H1 (cell line): Measurements from ENCODE around the gene LMNTD1. TPM values are rescaled to one million over a fixed set of nuclear protein-coding genes. Genes with fewer than 3 reads are reported as not detected.

Experiments used
- CTCF ChIA-PET: fragments of 300-600 bp; sonication (Branson Sonifier 250); formaldehyde crosslinking; loops from one replicate; lab custom pipeline; 2021; ENCODE audit not compliant: partially characterized antibody; lab: Charles Lee
- POLR2A ChIA-PET: fragments of 300-600 bp; sonication (Branson Sonifier 250); formaldehyde crosslinking; loops from one replicate; lab custom pipeline; 2021; ENCODE audit warnings: inconsistent platforms; ENCODE audit not compliant: partially characterized antibody; lab: Charles Lee
- DNase-seq, 2 experiments: peaks; one replicate each; pipeline versions ENCODE4 v3.0.0 to v3.0.0-alpha.2; 2010 to 2022; ENCODE audit warnings: low spot score in 2 of 2, low read depth in 1 of 2, mixed read lengths in 1 of 2
- FAIRE-seq: peaks from 2 replicates; lab custom pipeline; 2011; peaks lifted over from hg19 to GRCh38; lab: Jason Lieb, UNC
- H2AFZ ChIP-seq: 2 replicates; pipeline ENCODE4 v1.8.1; 2012; ENCODE audit warnings: low read length, inconsistent platforms
- H2AK5ac ChIP-seq: 2 replicates; pipeline ENCODE4 v1.6.1; 2013; ENCODE audit warnings: low read depth, low read length
- H2BK120ac ChIP-seq: replicated peaks from 2 replicates; pipeline ENCODE3; 2013; ENCODE audit warnings: low read depth, low read length, inconsistent platforms
- H2BK12ac ChIP-seq: 2 replicates; pipeline ENCODE4 v1.6.1; 2013; ENCODE audit warnings: low read depth, low read length
- H2BK15ac ChIP-seq: 2 replicates; pipeline ENCODE4 v1.6.1; 2013; ENCODE audit warnings: low read length
- H2BK20ac ChIP-seq: 2 replicates; pipeline ENCODE4 v1.6.1; 2013; ENCODE audit warnings: low read length
- H2BK5ac ChIP-seq: 2 replicates; pipeline ENCODE4 v1.6.1; 2013; ENCODE audit warnings: low read depth, low read length
- H3K14ac ChIP-seq: 2 replicates; pipeline ENCODE4 v1.6.1; 2013; ENCODE audit warnings: inconsistent platforms; ENCODE audit not compliant: insufficient read length
- H3K18ac ChIP-seq: 2 replicates; pipeline ENCODE4 v1.6.1; 2013; ENCODE audit warnings: low read length; ENCODE audit errors: extremely low read depth
- H3K23ac ChIP-seq: 2 replicates; pipeline ENCODE4 v1.6.1; 2013; ENCODE audit warnings: inconsistent platforms; ENCODE audit not compliant: insufficient read length
- H3K23me2 ChIP-seq: 2 replicates; pipeline ENCODE4 v1.6.1; 2013; ENCODE audit warnings: low read depth, low read length
- H3K27ac ChIP-seq: 2 replicates; pipeline ENCODE4 v1.6.1; 2011; ENCODE audit warnings: low read depth, low read length, inconsistent platforms
- H3K27me3 ChIP-seq, 4 experiments: replicated peaks in 1 of 4; 1 replicate in 1 of 4; 2 replicates in 3 of 4; pipeline versions ENCODE4 v1.6.1 to v1.8.1; 2011 to 2013; ENCODE audit warnings: low read length in 3 of 4, mild to moderate bottlenecking in 3 of 4, inconsistent platforms in 2 of 4, mixed read lengths in 2 of 4, moderate library complexity in 1 of 4; ENCODE audit not compliant: control insufficient read depth in 3 of 4, insufficient read depth in 3 of 4; ENCODE audit errors: extremely low read depth in 1 of 4
- H3K36me3 ChIP-seq, 4 experiments: 2 replicates each; pipeline versions ENCODE4 v1.6.1 to v1.8.1; 2011 to 2013; ENCODE audit warnings: mild to moderate bottlenecking in 4 of 4, low read length in 3 of 4, moderate library complexity in 2 of 4, control low read depth in 1 of 4, inconsistent platforms in 1 of 4; ENCODE audit not compliant: insufficient read depth in 4 of 4, control insufficient read depth in 2 of 4
- H3K4ac ChIP-seq: replicated peaks from 2 replicates; pipeline ENCODE3; 2013; ENCODE audit warnings: low read length, low read depth, mixed read lengths, inconsistent platforms; ENCODE audit not compliant: insufficient read length
- H3K4me1 ChIP-seq, 4 experiments: replicated peaks in 1 of 4; 1 replicate in 1 of 4; 2 replicates in 3 of 4; pipeline versions ENCODE4 v1.6.1 to v1.8.1; 2011 to 2013; ENCODE audit warnings: low read length in 3 of 4, inconsistent platforms in 2 of 4, mixed read lengths in 1 of 4; ENCODE audit not compliant: insufficient read depth in 4 of 4, control insufficient read depth in 3 of 4
- H3K4me2 ChIP-seq, 2 experiments: 2 replicates each; pipeline versions ENCODE4 v1.6.1 to v1.8.1; 2011 to 2013; ENCODE audit warnings: low read depth in 2 of 2, low read length in 2 of 2, control low read depth in 1 of 2, inconsistent platforms in 1 of 2, mild to moderate bottlenecking in 1 of 2; ENCODE audit not compliant: insufficient read depth in 1 of 2
- H3K4me3 ChIP-seq, 4 experiments: fragments of 200-600, 300-600 bp in 1 of 4; sonication (generic), shearing (Covaris generic), sonication (Bioruptor Twin) in 1 of 4; 2 replicates each; pipeline versions ENCODE4 v1.5.1 to v1.8.1; 2011 to 2016; ENCODE audit warnings: low read length in 4 of 4, low read depth in 3 of 4, control low read depth in 2 of 4, inconsistent platforms in 2 of 4, mild to moderate bottlenecking in 2 of 4, mixed read lengths in 1 of 4, moderate library complexity in 1 of 4; ENCODE audit not compliant: insufficient read depth in 2 of 4; ENCODE audit errors: extremely low read depth in 1 of 4
- H3K56ac ChIP-seq: replicated peaks from 2 replicates; pipeline ENCODE3; 2013; ENCODE audit warnings: low read depth, mild to moderate bottlenecking, mixed read lengths, low read length, inconsistent platforms; ENCODE audit not compliant: insufficient read length
- H3K79me1 ChIP-seq: 2 replicates; pipeline ENCODE4 v1.6.1; 2013; ENCODE audit warnings: low read depth, low read length, control low read depth
- H3K79me2 ChIP-seq, 2 experiments: 2 replicates each; pipeline versions ENCODE4 v1.6.1 to v1.8.1; 2012 to 2013; ENCODE audit warnings: low read length in 2 of 2, mild to moderate bottlenecking in 2 of 2, inconsistent platforms in 1 of 2; ENCODE audit not compliant: insufficient read depth in 2 of 2, control insufficient read depth in 1 of 2
- H3K9ac ChIP-seq, 4 experiments: replicated peaks in 1 of 4; 1 replicate in 1 of 4; 2 replicates in 3 of 4; pipeline versions ENCODE4 v1.6.1 to v1.8.1; 2011 to 2013; ENCODE audit warnings: low read depth in 3 of 4, low read length in 3 of 4, control low read depth in 2 of 4, mild to moderate bottlenecking in 2 of 4, moderate library complexity in 2 of 4, inconsistent platforms in 1 of 4; ENCODE audit errors: extremely low read depth in 1 of 4
- H3K9me3 ChIP-seq, 2 experiments: 2 replicates each; pipeline versions ENCODE4 v1.6.1 to v1.8.1; 2012 to 2013; ENCODE audit warnings: mild to moderate bottlenecking in 2 of 2, moderate library complexity in 2 of 2, control low read depth in 1 of 2, inconsistent platforms in 1 of 2, low read depth in 1 of 2, low read length in 1 of 2, mixed read lengths in 1 of 2; ENCODE audit not compliant: insufficient read depth in 2 of 2
- H4K20me1 ChIP-seq, 2 experiments: replicated peaks in 1 of 2; 2 replicates each; pipeline versions ENCODE3 to v1.8.1; 2011 to 2013; ENCODE audit warnings: inconsistent platforms in 2 of 2, low read length in 2 of 2, mild to moderate bottlenecking in 1 of 2; ENCODE audit not compliant: insufficient read depth in 2 of 2, control insufficient read depth in 1 of 2
- H4K5ac ChIP-seq: 2 replicates; pipeline ENCODE4 v1.6.1; 2013; ENCODE audit warnings: low read length, low read depth, mixed read lengths, inconsistent platforms; ENCODE audit not compliant: insufficient read length
- H4K8ac ChIP-seq: 2 replicates; pipeline ENCODE4 v1.8.0; 2013; ENCODE audit warnings: mild to moderate bottlenecking, moderate library complexity, low read length, inconsistent platforms; ENCODE audit not compliant: insufficient read depth; ENCODE audit errors: extremely low read depth
- H4K91ac ChIP-seq: replicated peaks from 2 replicates; pipeline ENCODE3; 2013; ENCODE audit warnings: low read length, mixed read lengths, inconsistent platforms; ENCODE audit not compliant: insufficient read length
- BACH1 ChIP-seq: IDR thresholded peaks from 2 replicates; pipeline ENCODE4 v1.6.1; 2012; ENCODE audit warnings: low read length, improper control_type of control experiment
- BCL11A ChIP-seq, 2 experiments: IDR thresholded peaks; one replicate each; pipeline ENCODE4 v1.6.1; 2011; ENCODE audit warnings: low read depth in 2 of 2, low read length in 2 of 2, mild to moderate bottlenecking in 2 of 2
- CBX5 ChIP-seq: fragments of 300-800, 300-1000 bp; sonication (generic); IDR thresholded peaks from 2 replicates; pipeline ENCODE4 v1.7.1; 2016; ENCODE audit warnings: antibody characterized with exemption, low read length, low read depth
- CHD1 ChIP-seq: IDR thresholded peaks from 2 replicates; pipeline ENCODE4 v1.6.1; 2012; ENCODE audit warnings: low read depth, low read length, improper control_type of control experiment
- CHD2 ChIP-seq: IDR thresholded peaks from 2 replicates; pipeline ENCODE4 v1.6.1; 2012; ENCODE audit warnings: low read length, improper control_type of control experiment
- CREB1 ChIP-seq: IDR thresholded peaks from 2 replicates; pipeline ENCODE4 v1.6.1; 2012; ENCODE audit warnings: inconsistent platforms
- KDM1A ChIP-seq: fragments of 200-600, 300-600 bp; sonication (generic); IDR thresholded peaks from 2 replicates; pipeline ENCODE4 v1.7.1; 2016; ENCODE audit warnings: mild to moderate bottlenecking, low read length, borderline replicate concordance
- MAFK ChIP-seq: IDR thresholded peaks from 2 replicates; pipeline ENCODE4 v1.6.1; 2012; ENCODE audit warnings: low read depth, mild to moderate bottlenecking, improper control_type of control experiment, low read length
- NANOG ChIP-seq: IDR thresholded peaks from 2 replicates; pipeline ENCODE4 v1.6.1; 2011; ENCODE audit warnings: low read length, low read depth, mild to moderate bottlenecking, inconsistent platforms; ENCODE audit not compliant: insufficient read depth, poor library complexity, severe bottlenecking
- NRF1 ChIP-seq: IDR thresholded peaks from 2 replicates; pipeline ENCODE4 v1.6.1; 2011; ENCODE audit warnings: mild to moderate bottlenecking, low read depth, low read length, improper control_type of control experiment
- POLR2A ChIP-seq, 2 experiments: IDR thresholded peaks; 1 replicate in 1 of 2; 2 replicates in 1 of 2; pipeline ENCODE4 v1.6.1; 2011; ENCODE audit warnings: low read depth in 2 of 2, low read length in 2 of 2, mild to moderate bottlenecking in 2 of 2; ENCODE audit errors: control extremely low read depth in 1 of 2
- RNF2 ChIP-seq: fragments of 200-900, 300-1000 bp; sonication (generic); IDR thresholded peaks from 2 replicates; pipeline ENCODE4 v1.7.1; 2016; ENCODE audit warnings: borderline replicate concordance, low read depth, mild to moderate bottlenecking, antibody characterized with exemption, low read length; ENCODE audit not compliant: poor library complexity, severe bottlenecking; ENCODE audit errors: missing control alignments
- RXRA ChIP-seq: IDR thresholded peaks from 2 replicates; pipeline ENCODE4 v1.6.1; 2011; ENCODE audit warnings: low read depth, mild to moderate bottlenecking, low read length, moderate library complexity; ENCODE audit not compliant: insufficient read depth
- SIRT6 ChIP-seq: IDR thresholded peaks from one replicate; pipeline ENCODE4 v1.7.1; 2012; ENCODE audit warnings: low read length, inconsistent platforms
- SP1 ChIP-seq: IDR thresholded peaks from 2 replicates; pipeline ENCODE4 v1.6.1; 2011; ENCODE audit warnings: low read depth, low read length
- SP4 ChIP-seq: IDR thresholded peaks from 2 replicates; pipeline ENCODE4 v1.6.1; 2012; ENCODE audit warnings: low read length, inconsistent platforms
- TCF12 ChIP-seq: IDR thresholded peaks from 2 replicates; pipeline ENCODE4 v1.6.1; 2011; ENCODE audit warnings: low read depth, mild to moderate bottlenecking, low read length
- WGBS, 2 experiments: shearing (Covaris generic) in 1 of 2; methylation state at CpG; one replicate each; pipeline versions ENCODE4 v1.1.6 to v1.1.7; 2013 to 2015; ENCODE audit warnings: low lambda C conversion rate in 2 of 2, mixed read lengths in 2 of 2, inconsistent platforms in 1 of 2, low coverage in 1 of 2, missing lambda C conversion rate in 1 of 2; ENCODE audit not compliant: insufficient replicate concordance in 2 of 2, insufficient coverage in 1 of 2, insufficient read length in 1 of 2; ENCODE audit errors: extremely low coverage in 1 of 2, missing lambda C conversion rate in 1 of 2; 5-methylcytosine and 5-hydroxymethylcytosine counted together
- polyA plus RNA-seq, 7 experiments: library from polyadenylated mRNA; depleted of rRNA in 3 of 7; stranded (reverse) in 5 of 7; unstranded in 2 of 7; fragments of >200 nt in 5 of 7; fragments of 200-250 nt in 2 of 7; gene quantifications; 1 replicate in 5 of 7; 2 replicates in 1 of 7; 4 replicates in 1 of 7; pipeline versions ENCODE4 v1.2.1 to v1.2.3, GENCODE V29; 2011 to 2013; ENCODE audit warnings: missing spikeins in 2 of 7, mixed read lengths in 2 of 7
- total RNA-seq: library from RNA; stranded (reverse); fragmentation: NEBNext Ultra II Directional; extraction: Animal tissue kit (Norgen Biotek cat#: 25700); gene quantifications from 2 replicates; pipeline ENCODE4 v1.2.1, GENCODE V29; 2021

The LMNTD1 gene
- total and polyA plus RNA-seq, 2 of the 8 experiments (the other 6 are each of a cell fraction or from before 2014, with no cell fraction given) = not detected

DNA sequence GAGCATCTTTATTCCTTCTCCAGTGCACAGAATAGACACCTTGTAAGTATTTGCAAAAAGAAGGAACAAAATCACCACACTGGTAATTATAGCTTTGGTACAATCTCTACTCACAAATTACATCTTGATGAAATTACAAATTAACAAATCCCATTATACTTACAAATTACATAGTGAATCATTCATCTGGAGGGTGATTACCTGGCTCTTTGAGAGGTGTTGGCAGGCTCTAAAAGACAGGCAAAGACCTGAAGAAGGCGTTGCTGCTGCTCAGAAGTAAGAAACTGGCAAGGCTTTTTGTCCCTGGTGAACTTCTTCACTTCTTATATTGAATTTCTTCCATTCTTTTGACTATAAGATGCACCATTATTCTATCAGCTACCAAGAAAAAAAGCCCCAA, 21.7 kb upstream of the LMNTD1 start:
- Histone ChIP-seq H3K79me1 (no peaks in the 10 kb centered on the region), H3K27ac (no peak overlapping the region), H2AFZ (no peak overlapping the region), H2BK5ac (no peak overlapping the region), H3K9ac (no peak overlapping the region), H2BK120ac (no peak overlapping the region), H4K8ac (no peak overlapping the region), H3K4me2 (no peak overlapping the region), H4K91ac (no peak overlapping the region), H3K23ac (no peak overlapping the region), H3K18ac (no peak overlapping the region), H2AK5ac (no peak overlapping the region), H3K79me2 (no peaks in the 10 kb centered on the region), H3K4me3 (no peak overlapping the region), H4K20me1 (no peaks in the 10 kb centered on the region), H3K4me1 (no peaks in the 10 kb centered on the region; a peak in 1 of 7 replicates), H2BK15ac (no peak overlapping the region), H2BK12ac (no peak overlapping the region), H4K5ac (no peak overlapping the region), H3K4ac (no peak overlapping the region), H3K14ac (no peak overlapping the region), H3K23me2 (no peaks in the 10 kb centered on the region), H3K56ac (no peak overlapping the region), H2BK20ac (no peak overlapping the region), H3K36me3 (no peaks in the 10 kb centered on the region), H3K27me3 (no peaks in the 10 kb centered on the region), H3K9me3 (no peaks in the 10 kb centered on the region)
- ChIA-PET POLR2A (no interaction called here), CTCF (interaction anchor here (0.6 kb wide), 1 partner anchor 1419 kb away, joined by 5 read pairs; no protein-coding TSS in a partner anchor)
- DNase-seq (no peak), FAIRE-seq (no peak)
- WGBS, 2 experiments = 93% methylated on average over 1 of the region's 1 CpG; no CpG with 5 or more reads in 1 of the 2 experiments
- no peak for TF ChIP-seq CHD2
- TF ChIP-seq CBX5 = no peak
- no peak for TF ChIP-seq SP1
- no peak for TF ChIP-seq SP4
- TF ChIP-seq NANOG = no peak
- TF ChIP-seq BACH1 = no peak
- TF ChIP-seq NRF1 = no peak
- no peak for TF ChIP-seq POLR2A (IDR thresholded peaks at IDR 0.05; ENCODE audit: control extremely low read depth in 1 of 2, low read depth in 2 of 2, low read length in 2 of 2)
- no peak for TF ChIP-seq MAFK
- no peak for TF ChIP-seq CHD1
- TF ChIP-seq RNF2 = no peak
- no peak for TF ChIP-seq KDM1A
- no peak for TF ChIP-seq RXRA
- TF ChIP-seq CREB1 = no peak
- TF ChIP-seq SIRT6 = no peak
- no peak for TF ChIP-seq BCL11A (IDR thresholded peaks at IDR 0.05; ENCODE audit: low read depth in 2 of 2, low read length in 2 of 2)
- TF ChIP-seq TCF12 = no peak
